SK-N-SH (cell line): ENCODE data around the gene PLSCR2. TPM values are rescaled to one million over a fixed set of nuclear protein-coding genes. Genes with fewer than 3 reads are reported as not detected.

Experiments
- CTCF ChIA-PET: fragments of 300-600, 350-600 bp; formaldehyde crosslinking; extraction: SDS; loops from one replicate; lab custom pipeline; 2021; lab: Yijun Ruan, JAX
- POLR2A ChIA-PET: fragments of 350-600 bp; sonication (Branson Sonifier 250); formaldehyde crosslinking; extraction: SDS; loops from one replicate; lab custom pipeline; 2020; ENCODE audit warnings: antibody characterized with exemption, inconsistent platforms; lab: Yijun Ruan, JAX
- DNase-seq: peaks from one replicate; pipeline ENCODE4 v3.0.0; 2012
- H2AFZ ChIP-seq: fragments of 200-600 bp; sonication (generic); 2 replicates; pipeline ENCODE4 v1.8.1; 2016; ENCODE audit warnings: antibody characterized with exemption, mild to moderate bottlenecking, low read depth
- H3F3A ChIP-seq: fragments of 200-600 bp; sonication (generic); replicated peaks from 2 replicates; pipeline ENCODE3; 2016; ENCODE audit warnings: antibody characterized with exemption, mild to moderate bottlenecking; ENCODE audit not compliant: insufficient read depth
- H3K27ac ChIP-seq, 2 experiments: fragments of 200-500 bp in 1 of 2; fragments of 200-600 bp in 1 of 2; sonication (Bioruptor generic) in 1 of 2; sonication (generic), shearing (Covaris generic) in 1 of 2; 2 replicates each; pipeline versions ENCODE4 v1.5.1 to v1.6.1; 2014 to 2016; ENCODE audit warnings: low read depth in 2 of 2, inconsistent platforms in 1 of 2, low read length in 1 of 2, mild to moderate bottlenecking in 1 of 2, mixed read lengths in 1 of 2
- H3K27me3 ChIP-seq: fragments of 200-600 bp; sonication (generic), shearing (Covaris generic); 2 replicates; pipeline ENCODE4 v1.6.1; 2016; ENCODE audit warnings: mixed run types; ENCODE audit not compliant: insufficient read depth
- H3K36me3 ChIP-seq, 2 experiments: fragments of 200-500 bp in 1 of 2; fragments of 200-600 bp in 1 of 2; sonication (Bioruptor generic) in 1 of 2; sonication (generic) in 1 of 2; replicated peaks in 1 of 2; 2 replicates each; pipeline versions ENCODE3 to v1.5.1; 2014 to 2016; ENCODE audit warnings: low read length in 1 of 2, mild to moderate bottlenecking in 1 of 2; ENCODE audit not compliant: insufficient read depth in 2 of 2, control insufficient read depth in 1 of 2
- H3K4me1 ChIP-seq, 2 experiments: fragments of 200-500 bp in 1 of 2; fragments of 200-600 bp in 1 of 2; sonication (Bioruptor generic) in 1 of 2; sonication (generic), shearing (Covaris generic) in 1 of 2; 2 replicates each; pipeline versions ENCODE4 v1.5.1 to v1.6.1; 2014 to 2016; ENCODE audit warnings: low read depth in 1 of 2, low read length in 1 of 2, mixed run types in 1 of 2; ENCODE audit not compliant: insufficient read depth in 2 of 2, control insufficient read depth in 1 of 2
- H3K4me2 ChIP-seq: fragments of 200-600 bp; sonication (generic), shearing (Covaris generic); 2 replicates; pipeline ENCODE4 v1.6.1; 2017; ENCODE audit warnings: mixed run types
- H3K4me3 ChIP-seq, 2 experiments: fragments of 200-500 bp in 1 of 2; fragments of 200-600 bp in 1 of 2; sonication (Bioruptor generic) in 1 of 2; sonication (generic), shearing (Covaris generic) in 1 of 2; 2 replicates each; pipeline versions ENCODE4 v1.5.1 to v1.8.1; 2014 to 2016; ENCODE audit warnings: low read depth in 2 of 2, inconsistent platforms in 1 of 2, low read length in 1 of 2, mild to moderate bottlenecking in 1 of 2, mixed read lengths in 1 of 2, moderate library complexity in 1 of 2
- H3K79me2 ChIP-seq: fragments of 200-600 bp; sonication (generic); 2 replicates; pipeline ENCODE4 v1.8.1; 2017; ENCODE audit warnings: mild to moderate bottlenecking; ENCODE audit not compliant: insufficient read depth
- H3K9ac ChIP-seq: fragments of 200-600 bp; sonication (generic); 2 replicates; pipeline ENCODE4 v1.6.1; 2017; ENCODE audit warnings: mixed run types
- H3K9me2 ChIP-seq: fragments of 200-600 bp; sonication (generic); 2 replicates; pipeline ENCODE4 v1.6.1; 2017; ENCODE audit warnings: mixed run types
- H3K9me3 ChIP-seq: fragments of 200-600 bp; sonication (generic); 2 replicates; pipeline ENCODE4 v1.6.1; 2017; ENCODE audit warnings: mixed run types, mild to moderate bottlenecking, moderate library complexity
- H4K20me1 ChIP-seq: fragments of 200-600 bp; sonication (generic); 2 replicates; pipeline ENCODE4 v1.6.1; 2017; ENCODE audit warnings: mild to moderate bottlenecking, mixed run types; ENCODE audit not compliant: insufficient read depth
- CHD2 ChIP-seq: fragments of 150-350 bp; IDR thresholded peaks from 2 replicates; pipeline ENCODE4 v1.6.1; 2018; ENCODE audit warnings: low read length; ENCODE audit not compliant: partially characterized antibody
- ELF1 ChIP-seq: IDR thresholded peaks from 2 replicates; pipeline ENCODE4 v1.4.0; 2012
- MEF2A ChIP-seq: IDR thresholded peaks from 2 replicates; pipeline ENCODE4 v1.4.0; 2012; ENCODE audit warnings: low read depth, borderline replicate concordance
- NRF1 ChIP-seq: IDR thresholded peaks from 2 replicates; pipeline ENCODE4 v1.6.1; 2012; ENCODE audit warnings: low read depth, mild to moderate bottlenecking, low read length
- REST ChIP-seq: IDR thresholded peaks from 2 replicates; pipeline ENCODE4 v1.6.1; 2012; ENCODE audit warnings: mild to moderate bottlenecking, low read depth, low read length, moderate library complexity
- RFX5 ChIP-seq: IDR thresholded peaks from 2 replicates; pipeline ENCODE4 v1.6.1; 2012; ENCODE audit warnings: mild to moderate bottlenecking, improper control_type of control experiment, low read length
- RXRA ChIP-seq: IDR thresholded peaks from 2 replicates; pipeline ENCODE4 v1.4.0; 2012; ENCODE audit warnings: low read depth, mild to moderate bottlenecking, borderline replicate concordance
- SMC3 ChIP-seq: IDR thresholded peaks from 2 replicates; pipeline ENCODE4 v1.6.1; 2012; ENCODE audit warnings: low read depth, low read length, improper control_type of control experiment
- USF1 ChIP-seq: IDR thresholded peaks from 2 replicates; pipeline ENCODE4 v1.4.0; 2012; ENCODE audit warnings: low read depth, borderline replicate concordance
- YY1 ChIP-seq: IDR thresholded peaks from 2 replicates; pipeline ENCODE4 v1.4.0; 2012; ENCODE audit warnings: low read depth, mild to moderate bottlenecking
- WGBS: methylation state at CpG from one replicate; pipeline ENCODE4 v1.1.6; 2017; ENCODE audit warnings: low lambda C conversion rate; 5-methylcytosine and 5-hydroxymethylcytosine counted together
- polyA plus RNA-seq, 3 experiments: library from polyadenylated mRNA; depleted of rRNA; stranded (reverse); fragments of >200 nt; gene quantifications; 2 replicates each; pipeline ENCODE4 v1.2.3, GENCODE V29; 2012

Gene PLSCR2
- polyA plus RNA-seq, 1 of the 3 experiments (the other 2 are of a cell fraction), result not detected

GRCh38 chr3:146404436-146404835 lies 64.9 kb downstream of the PLSCR2 start:
- Histone ChIP-seq H3K27ac (no peak overlapping the region), H3K9ac (no peak overlapping the region), H3F3A (no peaks in the 10 kb centered on the region), H3K4me1 (no peaks in the 10 kb centered on the region), H3K9me2 (no peaks in the 10 kb centered on the region), H3K27me3 (peaks cover 20% of the 10 kb centered on the region; the same call in 1 of the 2 replicates), H3K36me3 (no peaks in the 10 kb centered on the region), H3K4me2 (no peak overlapping the region), H2AFZ (no peak overlapping the region), H3K79me2 (no peaks in the 10 kb centered on the region), H3K9me3 (no peaks in the 10 kb centered on the region), H4K20me1 (no peaks in the 10 kb centered on the region), H3K4me3 (no peak overlapping the region)
- ChIA-PET POLR2A (no interaction called here), CTCF (interaction anchor here (0.9 kb wide), 1 partner anchor 43 kb away, joined by 3 read pairs; no protein-coding TSS in a partner anchor)
- no peak for DNase-seq
- TF ChIP-seq CHD2, result no peak
- TF ChIP-seq SMC3, result no peak
- TF ChIP-seq RFX5, result no peak
- no peak for TF ChIP-seq USF1
- no peak for TF ChIP-seq YY1
- no peak for TF ChIP-seq RXRA
- TF ChIP-seq MEF2A, result no peak

GRCh38 chr3:146403792-146404191 lies 65.6 kb downstream of the PLSCR2 start:
- Histone ChIP-seq H3K27me3 (peaks cover 15% of the 10 kb centered on the region; the same call in 1 of the 2 replicates), H3K79me2 (no peaks in the 10 kb centered on the region), H4K20me1 (no peaks in the 10 kb centered on the region), H3K4me2 (no peak overlapping the region), H3K4me3 (no peak overlapping the region), H3F3A (no peaks in the 10 kb centered on the region), H3K27ac (no peak overlapping the region), H3K9me2 (no peaks in the 10 kb centered on the region), H3K9ac (no peak overlapping the region), H3K9me3 (no peaks in the 10 kb centered on the region), H3K36me3 (no peaks in the 10 kb centered on the region), H3K4me1 (no peaks in the 10 kb centered on the region), H2AFZ (no peak overlapping the region)
- POLR2A ChIA-PET, result no interaction called here
- no peak for DNase-seq
- TF ChIP-seq REST (no peak), ELF1 (no peak), SMC3 (no peak), MEF2A (no peak), YY1 (no peak), NRF1 (no peak), USF1 (no peak), RFX5 (no peak)
- CTCF ChIA-PET, result no interaction called here
- WGBS, result 9% methylated on average over 3 of the region's 3 CpGs
